Ecto neural progenitor cell (in vitro differentiated cells): ENCODE data around the gene ETV7.
"Not testable (repeated sequence)": the region's sequence is repeated elsewhere in the genome, so short reads cannot be mapped to it uniquely, and the experiment has no call there.

ENCODE experiments used
- DNase-seq: peaks from one replicate; pipeline ENCODE4 v3.0.0-alpha.2; 2018; ENCODE audit warnings: low spot score

ETV7 gene

DNA sequence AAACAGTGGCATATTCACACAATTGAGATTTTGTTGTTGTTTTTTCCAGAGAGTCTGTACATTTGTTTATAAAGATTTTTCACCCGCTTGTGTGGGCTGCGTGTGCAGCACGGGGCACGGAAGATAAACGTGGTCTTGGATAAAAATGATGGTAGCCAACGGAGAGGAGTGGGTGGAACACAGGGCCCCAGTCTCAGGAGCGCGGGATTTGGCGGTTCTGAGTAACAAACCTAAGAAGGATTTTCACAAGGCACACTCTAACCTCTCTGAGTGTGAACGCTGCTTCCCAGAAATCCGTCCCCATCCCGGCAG lies 47.2 kb downstream of the ETV7 start:
- DNase-seq = no peak

DNA sequence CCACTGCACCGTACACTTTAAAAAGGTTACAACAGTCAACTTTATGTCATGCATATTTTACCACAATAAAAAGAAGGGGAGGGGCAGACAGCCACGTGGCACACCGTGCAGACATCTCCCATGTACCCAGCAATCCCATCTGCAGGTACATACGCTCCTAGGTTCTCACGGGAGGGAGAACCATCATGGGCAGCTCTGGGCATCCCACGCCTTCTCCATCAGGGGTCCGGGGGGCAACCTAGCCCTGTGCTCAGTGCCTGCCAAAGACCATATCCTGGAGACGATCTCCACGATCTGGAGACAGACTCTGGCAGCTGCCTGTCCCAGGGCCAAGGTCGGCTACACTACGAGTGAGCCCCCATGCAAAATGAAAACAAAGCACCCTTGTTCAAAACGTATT lies 48.3 kb downstream of the ETV7 start:
- no peak for DNase-seq

DNA sequence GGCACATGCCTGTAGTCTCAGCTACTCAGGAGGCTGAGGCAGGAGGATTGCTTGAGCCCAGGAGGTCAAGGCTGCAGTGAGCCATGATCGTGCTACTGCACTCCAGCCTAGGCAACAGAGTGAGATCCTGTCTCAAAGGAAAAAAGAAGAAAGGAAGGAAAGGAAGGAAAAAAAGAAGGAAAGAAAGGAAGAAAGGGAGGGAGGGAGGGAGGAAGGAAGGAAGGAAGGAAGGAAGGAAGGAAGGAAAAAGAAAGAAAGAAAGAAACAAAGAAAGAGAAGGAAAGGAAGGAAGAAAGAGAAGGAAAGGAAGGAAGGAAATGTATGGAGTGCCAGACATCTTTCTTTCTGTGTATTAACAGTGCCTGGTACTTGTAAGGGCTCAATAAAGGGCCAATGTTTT lies 49.2 kb downstream of the ETV7 start:
- not testable (repeated sequence) for DNase-seq

DNA sequence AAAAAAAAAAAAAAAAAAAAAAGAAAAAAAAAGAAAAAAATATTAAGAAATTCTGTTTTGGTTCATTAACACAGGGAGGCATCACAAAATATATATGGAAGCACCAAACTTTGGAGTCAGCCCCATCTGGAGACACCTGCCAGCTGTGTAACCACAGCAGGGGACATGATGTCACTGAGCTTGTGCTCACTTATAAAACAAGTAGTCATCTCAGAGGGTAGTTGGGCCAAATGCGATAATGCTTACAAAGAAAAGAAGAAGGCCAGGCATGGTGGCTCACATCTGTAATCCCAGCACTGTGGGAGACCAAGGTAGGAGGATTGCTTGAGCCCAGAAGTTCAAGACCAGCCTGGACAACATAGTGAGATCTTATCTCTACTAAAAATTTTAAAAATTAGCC lies 49.7 kb downstream of the ETV7 start:
- no peak for DNase-seq

DNA sequence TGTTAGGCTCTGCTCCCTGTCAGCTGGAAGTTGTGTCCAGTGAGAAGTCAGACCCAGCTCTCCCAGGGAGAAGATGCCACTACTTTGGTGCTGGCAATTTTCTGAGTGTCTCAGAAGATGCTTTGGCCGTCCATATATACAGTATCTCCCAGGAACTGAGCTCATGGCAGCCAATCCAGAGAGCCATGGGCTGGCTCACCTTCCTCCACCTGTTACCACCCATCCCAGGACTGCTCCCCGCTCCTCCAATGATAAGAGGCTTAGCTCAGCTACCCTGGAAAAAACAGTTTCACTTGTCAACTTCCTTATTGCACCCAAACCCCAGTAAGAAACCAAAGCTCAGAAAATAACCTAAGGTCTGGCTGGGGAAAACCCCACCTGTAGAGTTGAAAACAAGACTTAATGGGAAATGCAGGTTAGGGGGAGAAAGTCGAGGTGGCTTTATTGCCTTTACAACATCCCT lies 50.7 kb downstream of the ETV7 start, which contains the start of gene BNIP5:
BNIP5 (minus strand) TSS at position 110 of the 463 bp plus-strand sequence. CDS start 6,198 bp downstream, outside the sequence.
- no peak for DNase-seq

DNA sequence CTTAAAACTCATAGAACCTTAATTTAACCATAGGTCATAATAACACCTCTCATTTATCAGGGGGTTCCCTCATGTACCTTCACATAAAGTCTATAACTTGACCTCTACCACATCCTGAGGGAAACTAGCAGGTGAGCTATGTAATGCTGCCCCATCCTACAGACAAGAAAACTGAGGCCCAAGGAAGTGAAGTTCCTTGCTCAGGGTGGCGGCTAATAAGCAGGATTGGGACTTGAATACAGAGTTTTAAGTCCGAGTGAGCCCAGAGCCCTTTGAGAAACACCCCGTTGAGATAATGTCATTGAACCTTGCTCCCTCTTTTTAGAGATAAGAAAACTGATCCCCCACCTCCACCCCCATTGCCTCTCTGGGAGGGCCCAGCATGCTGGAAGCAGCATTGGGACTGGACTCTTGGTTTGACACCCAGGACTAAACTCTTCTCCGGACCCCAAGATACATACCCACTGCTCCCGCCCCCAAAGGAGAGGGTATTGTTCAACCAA lies 51.2 kb downstream of the ETV7 start:
- DNase-seq = no peak

DNA sequence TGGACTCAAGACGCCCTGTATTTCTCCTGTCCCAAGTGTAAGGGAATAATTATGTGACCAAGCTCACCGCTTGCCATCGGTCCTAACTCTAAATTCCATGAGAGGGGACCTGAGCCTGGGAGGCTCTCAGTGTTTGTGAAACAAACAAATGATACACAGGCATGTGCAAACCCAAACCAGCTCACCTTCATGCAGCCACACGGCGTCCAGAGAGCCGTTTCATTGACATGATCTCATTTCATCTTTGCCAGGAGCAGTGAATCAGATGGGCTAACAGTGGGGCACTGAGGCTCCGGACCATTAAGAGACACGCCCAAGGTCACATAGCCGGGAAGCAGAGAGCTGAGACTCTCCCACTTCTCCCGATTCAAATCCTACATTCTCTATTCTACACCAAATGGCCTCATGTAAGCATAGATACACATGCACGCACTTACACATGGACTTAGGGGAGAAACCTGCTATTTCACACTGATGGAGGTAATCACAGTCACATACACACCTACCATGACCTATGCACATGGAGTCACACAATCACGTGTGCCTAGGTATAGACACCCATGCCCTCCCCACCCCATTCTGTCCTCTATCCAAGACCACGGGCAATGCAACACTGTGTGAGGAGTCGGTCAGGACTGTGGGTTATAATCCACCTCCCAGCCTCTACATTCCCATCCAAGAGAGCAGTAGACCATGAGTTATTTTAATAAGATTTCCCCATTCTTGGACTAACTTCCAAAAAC lies 51.8 kb downstream of the ETV7 start:
- DNase-seq = no peak

DNA sequence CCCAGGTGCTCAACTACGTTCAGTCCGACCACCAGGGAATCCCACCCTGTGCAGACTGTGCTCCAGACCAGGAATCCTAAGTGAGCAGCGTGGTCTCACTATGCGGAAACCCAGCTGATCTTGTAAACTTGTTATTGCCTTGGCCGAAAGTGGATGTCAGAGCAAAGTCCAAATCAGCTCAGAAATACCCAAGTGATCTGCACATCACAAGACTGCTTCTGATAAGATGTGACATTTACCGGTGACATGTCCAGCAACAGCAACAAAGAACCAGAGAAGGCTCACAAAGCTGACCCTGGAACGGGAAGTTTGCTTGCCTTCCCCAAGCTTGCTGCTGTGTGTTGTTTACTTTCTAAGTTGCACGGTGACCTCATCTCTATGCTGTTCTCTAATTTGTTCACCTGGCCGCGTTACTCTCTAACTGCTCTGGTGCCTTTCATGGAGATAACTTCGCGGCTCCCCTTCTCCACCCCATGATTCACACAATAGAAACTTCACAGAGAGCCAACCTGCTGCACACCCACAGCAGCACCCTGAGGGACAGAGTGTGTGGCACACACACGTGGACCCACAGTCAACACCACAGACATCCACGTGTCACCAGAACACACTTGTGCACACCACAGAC lies 52.5 kb downstream of the ETV7 start:
- DNase-seq = no peak

DNA sequence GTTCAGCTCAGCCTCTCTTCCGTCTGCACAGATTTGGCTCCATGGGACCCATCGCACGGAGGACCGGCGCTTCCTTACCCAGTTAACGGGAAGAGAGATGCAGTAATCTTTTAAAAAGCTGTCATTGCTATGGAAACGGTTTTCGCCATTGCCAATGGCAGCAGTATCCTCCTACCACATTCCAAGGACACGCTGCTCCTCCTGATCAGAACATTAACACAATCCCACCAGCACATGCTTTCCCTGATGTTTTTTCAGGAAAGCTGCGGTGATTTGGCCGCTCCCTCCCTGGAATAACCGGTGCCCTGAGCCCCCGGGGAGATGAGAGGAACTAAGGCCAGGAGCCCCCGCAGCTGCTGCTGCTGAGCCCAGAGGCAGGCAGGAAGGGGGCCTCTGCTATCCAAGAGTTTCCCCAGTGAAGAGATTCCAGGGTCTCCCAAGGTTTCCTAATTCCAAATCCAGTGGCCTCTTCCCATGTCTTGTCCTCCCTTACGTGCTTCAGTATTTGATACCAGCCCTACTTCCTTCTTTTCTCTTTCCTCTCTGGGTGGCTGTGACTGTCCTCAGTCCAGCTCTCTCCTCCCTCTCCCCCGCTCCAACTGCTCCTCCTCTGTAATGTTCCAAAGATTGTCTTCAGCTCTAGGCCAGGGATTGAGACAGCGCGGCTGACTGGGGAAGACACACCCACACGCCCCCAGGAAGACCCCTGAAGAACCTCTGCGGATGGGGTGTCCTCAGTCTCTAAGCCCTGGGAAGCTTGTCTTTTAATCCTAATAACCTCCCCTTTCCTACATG lies 53.3 kb downstream of the ETV7 start:
- DNase-seq = no peak

DNA sequence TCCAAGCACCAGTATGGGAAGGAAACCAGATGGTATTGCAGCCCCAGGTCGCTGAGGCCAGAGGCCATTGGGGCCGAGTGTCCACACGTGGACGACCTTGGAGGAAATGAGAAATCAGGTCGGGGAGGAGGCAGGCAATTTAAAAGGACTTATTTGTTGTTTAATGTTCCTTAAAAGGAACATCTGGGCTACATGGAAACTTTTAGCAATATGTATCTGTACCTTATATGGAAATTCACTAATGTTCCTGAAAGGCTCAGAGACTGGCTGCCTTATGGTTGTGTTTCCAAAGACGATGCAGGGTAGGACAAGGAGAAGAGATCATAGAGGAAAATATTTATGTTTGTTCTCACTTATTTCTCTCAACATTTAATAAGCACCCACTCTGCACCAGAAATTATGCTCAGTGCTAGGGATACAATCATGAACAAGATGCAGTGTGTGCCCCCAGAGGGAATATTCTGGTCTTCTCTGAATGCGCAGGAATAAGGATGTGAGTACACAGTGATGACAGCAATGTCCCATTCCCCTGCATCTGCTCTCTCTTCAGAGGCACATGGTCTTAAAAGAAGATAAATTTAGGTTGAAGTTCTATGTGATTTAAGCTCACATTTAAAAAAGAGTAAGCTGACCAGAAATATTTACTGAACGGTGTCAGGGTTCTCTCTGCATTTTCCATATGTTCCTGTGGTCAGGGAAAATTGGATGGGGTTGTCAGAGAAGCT lies 54.1 kb downstream of the ETV7 start:
- no peak for DNase-seq

DNA sequence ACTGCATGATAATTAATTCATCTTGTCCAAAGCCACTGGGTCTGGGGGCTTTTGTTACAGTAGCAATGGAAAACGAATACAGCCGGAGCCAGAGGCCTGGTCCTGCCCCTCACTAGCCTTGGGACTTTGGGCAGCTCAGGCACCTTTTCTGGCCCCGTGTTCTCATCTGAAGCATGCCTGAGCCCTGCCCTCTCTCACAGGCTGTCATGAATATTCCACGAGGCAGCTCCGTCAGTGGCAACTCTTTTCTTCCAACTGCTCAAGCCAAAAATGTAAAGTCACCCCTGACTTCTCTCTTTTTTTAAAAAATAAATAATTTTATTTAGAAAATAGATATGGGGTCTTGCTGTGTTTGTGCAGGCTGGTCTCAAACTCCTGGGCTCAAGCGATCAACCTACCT lies 56.1 kb downstream of the ETV7 start:
- no peak for DNase-seq

DNA sequence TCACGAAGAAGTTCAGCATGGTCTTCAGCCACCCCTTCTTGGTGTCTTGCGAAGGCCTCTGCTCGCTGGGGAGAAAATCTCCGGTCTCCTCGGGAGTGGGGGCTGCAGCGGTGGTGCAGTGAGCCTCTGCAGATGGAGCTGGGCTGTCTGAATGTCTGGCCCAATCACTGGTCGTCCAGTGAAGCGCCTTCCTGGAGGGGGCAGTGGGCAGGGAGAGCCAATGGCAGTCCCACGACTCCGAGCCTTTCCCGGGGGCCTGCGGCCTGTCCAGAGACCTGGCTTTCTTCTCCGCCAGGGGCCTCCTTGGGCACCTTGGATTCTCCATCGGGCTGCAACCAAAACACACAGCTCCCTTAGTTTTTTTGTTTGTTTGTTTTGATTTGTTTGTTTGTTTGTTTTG lies 57.1 kb downstream of the ETV7 start:
- DNase-seq = no peak

DNA sequence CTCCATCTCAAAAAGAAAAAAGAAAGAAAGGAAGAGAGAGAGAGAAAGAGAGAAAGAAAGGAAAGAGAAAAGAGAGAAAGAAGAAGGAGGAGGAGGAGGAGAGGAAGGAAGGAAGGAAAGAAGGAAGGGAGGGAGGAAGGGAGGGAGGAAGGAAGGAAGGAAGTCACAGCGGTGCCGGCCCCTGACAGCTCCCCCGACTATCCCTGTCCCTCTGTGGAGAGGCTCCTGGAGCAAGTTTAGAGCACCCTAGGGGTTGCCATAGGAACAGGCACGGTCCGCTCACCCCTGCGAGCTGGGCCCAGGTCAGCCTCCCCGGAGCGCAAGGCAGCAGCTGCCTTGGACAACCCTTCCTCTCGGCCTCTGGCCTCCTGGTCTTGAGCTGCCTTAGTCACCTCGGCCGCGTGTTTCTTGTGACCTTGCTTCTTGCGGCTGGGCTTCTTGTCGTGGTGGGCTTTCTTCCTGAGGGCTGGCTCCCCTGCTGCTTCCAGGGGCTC lies 57.6 kb downstream of the ETV7 start:
- peak; percentile 67 for DNase-seq

DNA sequence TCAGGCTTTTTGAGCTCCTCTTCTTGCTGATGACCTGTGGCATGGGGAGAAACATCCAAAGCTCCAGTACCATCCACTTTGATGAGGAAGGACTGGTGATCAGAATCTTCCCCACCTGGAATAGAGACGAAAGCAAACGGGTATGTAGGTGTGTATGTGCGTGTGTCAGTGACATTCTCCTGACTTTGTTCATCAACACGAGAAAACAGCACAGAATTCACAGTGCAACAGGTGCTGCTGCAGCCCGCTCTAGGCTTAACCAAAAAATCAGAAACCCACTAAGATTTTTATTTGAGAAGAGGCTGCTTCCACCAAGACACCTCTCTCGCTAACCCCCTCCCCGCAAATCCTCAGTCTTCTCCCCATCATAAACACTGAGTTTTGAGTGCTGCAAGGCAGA lies 58.9 kb downstream of the ETV7 start:
- no peak for DNase-seq

DNA sequence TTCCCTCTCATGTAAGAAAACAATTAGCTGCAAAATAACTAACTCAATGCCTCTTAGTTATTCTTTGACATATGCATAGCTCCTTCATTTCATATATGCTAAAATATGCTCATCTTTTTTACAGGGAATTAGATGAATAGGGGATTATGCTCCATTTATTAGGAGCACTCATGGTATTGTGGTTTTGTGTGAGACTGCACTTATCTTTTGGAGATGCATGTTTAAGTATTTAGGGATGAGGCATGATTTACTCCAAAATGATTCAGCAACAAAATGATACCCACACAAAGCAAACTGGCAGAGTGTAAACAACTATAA lies 59.6 kb downstream of the ETV7 start:
- DNase-seq = no peak

DNA sequence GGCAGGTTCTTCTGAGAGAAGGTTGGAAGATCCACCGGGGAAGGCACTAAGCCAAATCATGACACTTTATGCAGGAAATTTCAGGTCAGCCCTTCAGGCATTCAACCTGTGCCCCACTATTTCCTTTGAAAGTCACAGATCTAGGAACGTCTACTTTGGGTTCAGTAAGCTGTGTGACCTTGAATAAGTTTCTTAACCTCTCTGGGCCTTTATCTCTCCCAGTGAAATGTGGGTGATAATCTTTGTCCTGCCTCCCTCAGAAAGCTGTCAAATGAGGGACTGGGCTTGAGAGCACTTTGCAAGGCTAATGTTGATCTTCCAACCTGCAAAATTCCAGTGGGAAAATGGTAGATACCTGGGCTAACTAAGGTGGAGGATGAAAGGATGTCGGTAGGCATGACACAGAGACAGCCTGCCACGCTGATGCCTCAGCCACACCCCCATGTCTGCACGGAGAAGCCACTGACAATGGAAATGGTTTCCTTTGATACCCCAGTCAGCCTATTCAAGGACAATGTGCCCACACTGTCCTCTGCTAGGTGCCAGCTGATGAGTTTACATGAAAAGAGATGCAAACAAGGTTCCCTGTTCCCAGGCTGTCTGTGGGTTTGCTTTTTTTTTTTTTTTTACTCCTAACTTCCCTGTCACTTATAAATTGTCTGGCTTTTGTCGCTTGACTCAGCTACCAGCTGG lies 60.1 kb downstream of the ETV7 start:
- DNase-seq = no peak

DNA sequence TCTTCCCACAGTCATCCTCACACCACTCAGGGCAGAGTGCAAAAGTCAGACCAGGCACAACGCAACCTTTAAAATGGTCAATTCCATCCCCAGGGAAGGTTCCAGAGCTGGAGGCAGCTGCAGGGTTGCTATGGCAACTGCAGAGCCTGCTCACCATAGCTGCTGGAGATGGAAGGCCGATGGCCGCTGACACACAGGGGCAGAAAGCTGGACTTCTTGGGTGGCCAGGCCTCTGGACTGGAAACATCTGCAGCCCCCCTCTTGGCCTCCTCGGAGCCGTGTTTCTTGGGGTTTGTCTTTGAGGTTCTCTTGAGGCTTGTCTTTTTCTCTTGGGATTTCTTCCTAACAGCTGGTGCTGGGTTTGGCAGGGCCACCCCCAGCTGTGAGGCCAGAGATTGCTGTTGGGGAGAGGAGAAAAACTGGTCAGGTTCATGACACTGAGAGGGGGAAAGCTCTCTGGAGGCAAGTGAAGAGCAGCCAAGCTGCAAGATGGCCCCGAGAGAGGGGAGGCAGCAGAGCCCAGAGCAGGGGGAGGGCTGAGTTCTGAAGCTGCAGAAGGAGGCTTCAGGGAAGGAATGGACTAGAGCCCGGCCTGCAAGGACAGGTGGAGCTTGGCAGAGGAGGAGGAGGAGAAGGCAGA lies 61.0 kb downstream of the ETV7 start:
- DNase-seq = peak; percentile 68

DNA sequence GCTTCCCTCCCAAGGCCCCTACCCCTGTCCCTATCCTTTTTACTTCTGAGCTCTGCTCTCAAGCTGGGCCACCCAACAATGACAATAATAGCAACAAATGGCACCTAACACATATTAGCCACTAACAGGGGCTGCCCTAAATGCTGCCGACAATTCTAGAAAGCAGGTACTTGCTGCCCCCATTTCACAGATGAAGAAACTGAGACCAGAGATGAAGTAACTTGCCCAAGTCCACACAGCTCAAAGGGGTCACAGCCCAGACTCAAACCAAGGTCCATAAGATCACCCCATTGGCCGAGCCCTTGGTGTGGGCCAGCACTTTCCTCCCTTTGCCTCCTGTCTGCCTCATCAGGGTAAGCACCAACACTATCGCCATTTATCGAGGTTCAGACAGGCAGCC lies 62.8 kb downstream of the ETV7 start:
- DNase-seq = no peak

DNA sequence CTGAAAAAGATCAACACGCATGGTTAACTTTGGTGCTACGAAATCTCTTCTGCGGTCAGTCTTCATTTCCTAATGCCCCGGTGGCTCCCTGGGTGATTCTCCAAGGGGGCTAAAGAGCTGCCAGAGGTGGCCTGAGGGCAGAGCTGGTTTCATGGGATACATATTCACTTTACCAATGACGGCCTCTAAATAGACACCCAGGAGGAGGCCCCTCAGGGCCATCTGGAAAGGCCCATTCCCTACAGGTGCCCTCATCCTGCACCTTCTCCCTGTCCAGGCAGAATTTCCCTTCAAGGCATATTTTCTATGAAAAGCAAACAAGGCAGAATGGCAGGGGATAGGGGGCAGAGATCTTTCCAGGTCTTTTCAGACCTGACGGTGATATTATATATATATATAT lies 63.3 kb downstream of the ETV7 start:
- no peak for DNase-seq

DNA sequence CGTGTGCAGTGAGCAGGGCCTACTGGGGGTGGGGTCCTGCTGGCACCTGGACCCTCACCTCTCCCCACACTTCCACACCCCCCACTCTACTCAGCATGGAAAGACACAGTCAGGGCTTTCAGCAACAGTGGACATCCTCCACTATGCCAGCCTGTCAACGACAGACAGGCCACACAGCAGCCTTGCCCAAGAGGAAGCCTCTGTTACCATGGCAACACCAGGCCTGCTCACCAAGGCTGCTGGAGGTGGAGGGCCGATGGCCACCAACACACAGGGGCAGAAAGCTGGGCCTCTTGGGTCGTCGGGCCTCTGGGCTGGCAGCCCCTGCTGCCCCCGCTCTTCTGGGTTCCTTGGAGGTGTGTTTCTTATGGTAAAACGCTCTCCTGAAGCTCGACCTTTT lies 64.4 kb downstream of the ETV7 start:
- DNase-seq = peak; percentile 66

DNA sequence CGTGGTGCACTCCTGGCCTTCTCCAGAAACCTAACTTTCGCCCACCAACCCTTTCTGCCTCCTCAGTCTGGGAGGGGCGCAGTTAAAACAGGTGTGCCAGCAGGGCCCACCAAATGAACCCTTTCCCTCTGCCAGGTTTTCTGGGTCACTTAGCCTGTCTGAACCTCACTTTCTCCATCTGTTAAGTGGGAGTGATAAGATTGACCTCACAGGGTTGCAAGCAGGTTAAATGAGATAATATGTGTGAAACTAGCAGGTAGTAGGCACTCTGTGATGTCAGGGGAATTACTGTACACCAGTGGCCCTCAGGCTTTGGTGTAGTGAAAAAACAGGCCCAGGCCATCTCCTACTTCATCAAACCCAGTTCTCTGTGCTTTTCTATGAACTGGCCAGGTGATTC lies 64.9 kb downstream of the ETV7 start:
- no peak for DNase-seq
